T follicular helper cell (primary cell): ENCODE results near the gene PRXL2C.
"Not testable (repeated sequence)": the region's sequence is repeated elsewhere in the genome, so short reads cannot be mapped to it uniquely, and the experiment has no call there.

Source experiments
- DNase-seq: peaks from one replicate; pipeline ENCODE4 v3.0.0-alpha.2; 2020; ENCODE audit warnings: low read depth

Gene PRXL2C

DNA sequence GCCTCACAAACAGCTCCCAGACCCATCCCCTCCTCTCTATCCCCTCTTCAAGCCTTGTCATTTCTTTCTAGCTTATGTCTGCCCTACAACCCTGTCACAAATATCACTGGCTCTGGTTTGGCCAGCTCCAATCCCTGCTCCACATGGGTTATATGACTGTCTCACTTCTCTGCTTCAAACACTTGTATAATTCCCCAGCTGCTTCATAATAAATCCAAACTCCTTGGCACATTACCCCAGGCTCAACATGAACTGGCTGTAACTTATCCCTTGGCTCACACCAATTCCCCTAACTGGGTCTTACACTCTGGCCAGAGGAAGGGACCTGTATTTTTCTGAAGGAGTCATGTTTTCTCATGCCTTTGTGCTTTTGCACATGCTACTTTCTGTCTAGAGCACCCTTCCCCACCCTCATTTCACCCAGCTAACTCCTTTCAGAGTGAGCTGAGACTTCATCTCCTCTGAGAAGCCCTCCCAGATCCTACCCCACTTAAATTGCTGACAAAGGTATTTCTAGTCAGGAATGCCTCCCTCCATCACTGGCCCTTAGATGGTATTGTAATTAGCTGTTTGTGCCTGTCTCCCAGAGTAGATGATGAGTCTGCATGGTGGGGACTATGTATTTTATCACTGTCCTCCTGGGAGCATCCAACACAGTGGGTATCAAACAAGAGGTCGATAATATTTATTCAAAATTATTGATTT, 5.3 kb downstream of the PRXL2C start:
- no peak for DNase-seq

DNA sequence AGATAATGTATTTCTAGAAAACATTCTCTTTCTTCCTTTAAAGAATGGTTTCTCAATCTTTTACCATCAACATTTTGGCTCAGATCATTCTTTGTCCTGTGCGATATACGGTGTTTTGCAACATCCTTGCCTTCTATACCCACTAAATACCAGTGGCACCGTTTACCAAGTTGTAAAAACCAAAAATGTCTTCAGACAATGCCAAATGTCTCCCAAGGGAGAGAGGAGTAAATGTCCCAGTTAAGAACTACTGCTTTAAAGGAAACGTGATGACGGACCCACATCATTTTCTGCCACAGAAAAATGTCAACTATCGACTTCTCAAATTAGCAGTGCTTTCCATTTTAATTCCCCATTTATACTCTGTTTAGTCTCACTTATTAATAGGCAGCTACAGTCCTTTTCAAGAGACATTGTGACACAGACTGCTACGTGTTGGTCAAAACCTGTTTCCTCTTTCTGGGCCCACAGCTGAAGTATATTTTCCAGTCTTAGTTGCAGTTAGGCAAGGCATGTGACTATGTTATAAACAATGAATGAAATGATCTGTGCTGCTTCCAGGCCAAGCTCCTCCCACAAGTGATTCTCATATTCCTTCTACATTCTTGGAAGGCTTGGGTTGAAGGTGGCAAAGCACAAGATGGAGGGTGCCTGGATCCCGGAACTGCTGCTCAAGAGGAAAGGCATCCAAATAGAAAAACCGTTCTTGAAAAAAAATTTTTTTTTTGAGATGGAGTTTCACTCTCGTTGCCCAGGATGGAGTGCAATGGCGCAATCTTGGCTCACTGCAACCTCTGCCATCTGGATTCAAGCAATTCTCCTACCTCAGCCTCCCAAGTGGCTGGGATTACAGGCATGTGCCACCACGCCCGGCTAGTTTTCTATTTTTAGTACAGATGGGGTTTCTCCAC, 8.8 kb downstream of the PRXL2C start:
- no peak for DNase-seq

DNA sequence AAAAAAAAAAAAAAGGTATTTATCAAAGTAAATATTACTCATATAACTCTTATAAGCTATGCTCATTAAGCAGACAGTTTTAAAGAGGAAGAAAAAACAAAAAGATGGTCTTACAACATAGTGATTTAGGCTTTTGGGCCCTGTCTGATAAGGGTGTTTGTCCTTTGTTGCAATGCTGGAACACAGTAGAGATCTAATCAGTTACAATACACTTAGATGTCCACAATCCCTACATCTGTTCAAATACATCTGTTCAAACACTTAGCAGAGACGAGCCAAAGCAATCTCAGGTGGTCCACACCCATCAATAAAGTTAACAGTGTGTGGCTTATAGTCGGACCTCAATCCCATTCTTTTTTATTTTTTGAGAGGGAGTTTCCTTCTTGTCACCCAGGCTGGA, 11.0 kb downstream of the PRXL2C start:
- no peak for DNase-seq

DNA sequence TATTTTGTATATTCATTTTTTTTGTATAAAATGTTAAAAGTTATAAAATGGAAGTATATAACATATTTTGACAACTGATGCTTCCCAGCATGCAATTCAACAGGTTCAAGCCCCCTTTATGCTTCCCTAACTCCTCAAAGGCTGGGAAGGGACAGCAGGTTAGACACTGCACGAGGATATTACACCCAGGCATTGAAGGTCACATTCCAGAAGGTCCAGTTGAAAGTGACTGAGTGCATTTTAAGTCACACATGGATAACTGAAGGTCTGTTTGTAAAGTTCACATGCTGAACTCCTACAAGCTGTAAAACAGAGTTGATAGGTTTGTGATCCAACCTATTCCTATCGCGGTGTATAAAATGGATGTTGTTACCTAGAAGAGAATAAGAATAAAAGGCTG, 13.6 kb downstream of the PRXL2C start:
- no peak for DNase-seq

DNA sequence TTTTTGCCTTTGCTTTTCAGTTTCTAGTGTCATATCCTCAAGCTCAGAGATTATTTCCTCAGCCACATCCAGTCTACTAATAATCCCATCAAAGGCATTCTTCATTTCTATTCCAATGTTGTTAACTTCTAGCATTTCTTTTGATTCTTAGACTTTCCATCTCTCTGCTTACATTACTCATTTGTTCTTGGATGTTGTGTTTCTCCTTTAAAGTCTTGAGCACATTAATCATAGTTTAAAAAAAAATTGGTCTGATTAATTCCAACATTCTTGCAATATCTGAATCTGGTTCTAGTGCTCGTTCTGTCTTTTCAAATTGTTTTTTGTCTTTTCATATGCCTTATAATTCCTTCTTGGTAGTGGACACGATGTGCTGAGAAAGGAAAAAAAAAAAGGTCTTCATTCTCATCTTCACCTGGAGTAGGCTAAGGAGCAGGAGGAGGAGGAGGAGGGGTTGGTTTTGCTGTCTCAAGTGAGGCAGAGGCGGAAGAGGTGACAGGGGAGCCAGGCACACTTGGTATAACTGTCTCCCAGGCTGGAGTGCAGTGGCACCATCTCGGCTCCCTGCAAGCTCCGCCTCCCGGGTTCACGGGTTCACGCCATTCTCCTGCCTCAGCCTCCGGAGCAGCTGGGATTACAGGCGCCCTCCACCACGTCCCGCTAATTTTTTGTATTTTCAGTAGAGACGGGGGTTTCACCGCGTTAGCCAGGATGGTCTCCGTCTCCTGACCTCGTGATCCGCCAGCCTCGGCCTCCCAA, 16.3 kb downstream of the PRXL2C start:
- no peak for DNase-seq

DNA sequence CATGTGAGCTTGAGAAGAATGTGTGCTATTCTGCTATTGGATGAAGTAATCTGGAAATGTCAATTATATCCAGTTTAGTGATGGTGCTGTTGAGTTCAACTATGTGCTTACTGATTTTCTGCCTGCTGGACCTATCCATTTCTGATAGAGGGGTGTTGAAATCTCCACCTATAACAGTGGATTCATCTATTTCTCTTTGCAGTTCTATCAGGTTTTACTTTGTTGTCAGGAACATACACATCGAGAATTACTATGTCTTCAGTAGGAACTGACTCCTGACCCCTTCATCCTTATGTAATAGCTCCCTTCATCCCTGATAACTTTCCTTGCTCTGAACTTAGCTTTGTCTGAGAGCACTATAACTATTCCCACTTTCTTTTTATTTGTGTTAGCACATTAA, 18.7 kb downstream of the PRXL2C start:
- no peak for DNase-seq

DNA sequence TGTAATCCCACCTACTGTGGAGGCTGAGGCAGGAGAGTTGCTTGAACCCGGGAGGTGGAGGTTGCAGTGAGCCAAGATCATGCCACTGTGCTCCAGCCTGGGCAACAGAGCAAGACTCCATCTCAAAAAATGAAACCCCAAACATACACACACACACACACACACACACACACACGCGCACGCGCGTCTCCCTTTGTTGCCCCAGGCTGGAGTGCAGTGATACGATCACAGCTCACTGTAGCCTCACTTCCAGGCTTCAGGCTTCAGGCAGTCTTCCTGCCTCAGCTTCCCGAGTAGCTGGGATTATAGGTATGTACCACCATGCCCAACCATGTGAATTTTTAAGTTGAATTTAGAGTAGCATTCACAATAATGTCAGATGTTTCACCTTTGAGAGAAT, 21.5 kb downstream of the PRXL2C start:
- not testable (repeated sequence) for DNase-seq

DNA sequence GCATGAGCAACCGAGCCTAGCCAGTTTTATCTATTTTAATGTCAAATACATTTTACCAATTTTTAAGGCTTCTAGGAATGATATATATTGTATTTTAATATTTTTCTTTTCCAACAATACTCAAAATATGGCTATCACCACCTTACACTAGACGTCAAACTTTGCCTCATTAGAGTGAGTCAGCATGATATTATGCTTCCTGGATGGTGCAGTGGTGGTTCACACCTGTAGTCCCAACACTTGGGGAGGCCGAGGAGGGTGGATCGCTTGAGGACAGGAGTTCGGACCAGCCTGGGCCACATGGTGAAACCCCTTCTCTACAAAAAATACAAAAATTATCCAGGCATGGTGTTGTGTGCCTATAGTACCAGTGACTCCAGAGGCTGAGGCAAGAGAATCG, 28.2 kb downstream of the PRXL2C start:
- no peak for DNase-seq

DNA sequence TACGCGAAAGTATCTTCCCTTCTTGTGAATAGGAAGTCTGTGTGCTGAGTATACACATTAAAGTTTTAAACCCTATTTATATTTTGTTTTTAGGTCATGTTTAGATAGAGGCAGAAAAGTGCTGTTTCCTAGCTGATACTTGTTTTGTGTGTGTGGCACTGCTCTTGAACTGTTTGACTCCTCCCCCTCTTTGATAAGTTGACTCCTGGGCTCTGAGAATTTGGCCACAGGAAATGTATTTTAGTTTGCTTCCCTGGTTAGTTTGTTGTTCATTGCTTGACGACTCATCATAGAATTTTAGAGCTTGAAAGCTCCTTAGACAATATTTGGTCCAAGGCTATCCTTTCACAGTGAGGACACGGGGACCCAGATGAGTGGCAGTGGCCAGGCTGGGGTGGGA, 33.5 kb downstream of the PRXL2C start:
- DNase-seq, result no peak

DNA sequence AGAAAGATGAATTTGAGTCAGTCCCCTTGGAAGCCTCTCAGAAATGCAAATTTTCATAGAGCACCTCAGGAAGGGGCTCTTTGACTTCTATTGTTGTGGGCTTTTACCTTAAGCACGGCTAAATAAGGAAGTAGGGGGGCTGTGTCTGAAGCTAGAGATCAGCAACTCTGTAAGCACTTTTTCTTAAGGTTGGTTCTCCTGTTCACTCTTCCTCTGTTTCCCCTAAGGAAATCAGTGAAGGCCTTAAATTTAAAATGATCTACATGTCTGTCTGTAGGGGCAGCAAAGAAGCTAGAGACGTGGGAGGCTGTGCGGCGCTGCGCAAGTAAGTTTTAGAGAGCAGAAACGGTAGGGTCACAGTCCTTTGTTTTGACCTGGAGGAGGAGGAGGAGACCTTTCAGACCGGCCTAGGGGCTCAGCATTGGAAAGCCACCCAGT, 34.3 kb downstream of the PRXL2C start:
- DNase-seq, result no peak

DNA sequence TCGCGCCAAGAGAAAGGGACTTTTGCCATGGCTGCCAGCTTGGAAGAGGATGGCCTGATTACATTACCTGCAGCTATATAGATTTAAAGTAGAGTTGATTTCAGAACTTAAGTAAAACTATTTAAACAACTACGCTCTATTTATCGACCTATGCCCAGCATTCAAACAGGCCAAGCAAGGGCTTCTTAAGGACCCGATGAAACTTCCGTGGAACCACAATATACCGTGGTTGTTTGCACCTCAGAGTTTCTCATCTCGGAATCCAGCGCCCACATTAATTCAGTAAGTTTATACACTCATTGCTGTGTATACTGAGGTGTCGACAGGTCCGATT, 35.0 kb downstream of the PRXL2C start:
- no peak for DNase-seq

DNA sequence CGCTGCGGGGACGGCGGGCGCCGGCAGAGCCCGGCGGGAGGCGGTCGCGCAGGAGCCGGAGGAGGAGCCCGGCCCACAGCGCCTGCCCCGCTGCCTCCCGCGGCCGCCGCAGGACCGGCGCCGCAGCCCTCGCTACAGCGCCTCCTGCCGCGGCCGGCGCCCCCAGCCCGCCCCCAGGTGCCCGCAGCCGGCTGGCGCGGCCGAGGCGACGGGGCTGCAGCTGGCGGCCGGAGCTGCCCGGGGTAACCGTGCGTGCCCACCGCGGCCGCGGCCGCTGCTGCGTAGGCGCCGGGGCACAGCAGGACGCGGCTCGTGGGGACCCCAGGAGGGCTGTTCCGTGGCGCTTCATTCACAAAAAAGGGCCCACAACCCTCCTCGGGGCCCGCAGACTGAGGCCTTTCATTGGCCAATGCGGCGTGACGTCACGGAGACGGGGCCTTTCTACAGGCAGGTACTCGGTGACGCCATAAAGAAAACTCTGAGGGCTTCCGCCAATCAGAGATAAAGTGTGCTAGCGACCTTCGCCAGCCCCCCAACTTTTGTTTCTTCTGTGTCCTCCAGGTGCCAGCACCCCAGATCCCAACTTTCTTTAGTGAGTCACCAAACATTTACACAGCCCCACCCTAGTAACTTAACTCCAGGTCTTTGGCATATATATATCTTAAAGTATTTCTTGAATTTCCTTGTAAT, 35.5 kb downstream of the PRXL2C start, which contains the start of gene CDC14B:
CDC14B (minus strand) TSS at position 353 of the 690 bp plus-strand sequence. CDS start 465 bp downstream, outside the sequence.
- peak; percentile 63 for DNase-seq

DNA sequence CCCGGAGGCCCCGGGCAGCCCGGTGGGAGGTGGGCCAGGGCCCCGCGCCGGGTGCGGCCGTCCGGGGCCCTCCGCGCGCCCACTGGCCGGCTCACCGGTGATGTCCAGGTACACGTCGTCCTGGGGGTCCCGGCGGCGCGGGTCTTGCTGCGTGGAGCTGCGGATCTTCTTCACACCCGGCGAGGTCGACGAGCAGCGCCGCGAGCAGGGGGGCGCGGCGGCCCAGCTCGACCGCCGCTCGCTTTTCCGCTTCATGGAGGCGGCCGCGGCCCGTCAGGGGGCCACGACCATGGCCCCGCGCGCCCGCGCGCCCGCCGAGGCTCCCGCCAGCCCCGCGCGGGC, 36.0 kb downstream of the PRXL2C start:
- DNase-seq, result no peak

DNA sequence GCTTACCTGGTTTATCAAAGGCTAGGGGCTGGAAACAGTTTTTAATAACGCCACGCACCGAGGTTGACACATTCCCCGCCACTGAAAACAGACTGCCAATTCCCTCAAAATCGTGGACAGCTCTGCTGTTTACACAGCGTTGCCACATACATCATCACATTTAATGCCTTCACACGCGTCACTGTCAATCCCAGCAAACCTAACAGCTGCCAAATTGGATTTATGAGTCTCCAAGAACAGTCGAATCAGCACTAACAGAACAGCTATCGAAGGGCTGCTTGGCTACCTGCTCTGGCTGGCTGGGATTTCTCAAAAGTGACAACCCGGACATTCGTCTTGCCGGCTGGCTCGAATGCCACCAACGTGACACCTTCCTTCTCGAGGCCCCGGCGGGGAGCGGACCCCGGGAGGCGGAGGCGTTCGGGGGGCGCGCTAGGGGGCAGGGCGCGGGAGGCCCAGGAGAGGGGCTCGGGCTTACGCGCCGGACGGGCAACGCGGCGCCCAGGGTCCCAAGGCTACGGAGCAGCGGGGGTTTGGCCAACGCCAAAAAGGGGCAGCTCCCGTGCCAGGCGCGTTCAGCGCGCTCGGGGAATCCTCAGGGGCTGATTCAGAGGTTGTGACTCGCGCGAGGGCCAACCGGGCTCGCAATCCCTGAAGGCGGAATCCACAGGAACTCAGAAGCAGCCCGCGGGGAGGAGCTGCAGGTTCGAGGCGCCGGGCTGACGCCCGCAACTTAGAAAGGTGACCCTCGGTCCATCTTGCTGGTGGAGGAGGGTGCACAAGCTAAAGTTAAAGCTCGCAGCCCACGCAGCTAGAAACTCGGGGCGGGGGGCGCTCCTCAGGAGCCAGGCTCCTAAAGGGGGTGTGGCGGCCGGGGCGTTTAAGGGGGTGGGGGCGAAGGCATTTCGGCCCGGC, 36.7 kb downstream of the PRXL2C start:
- DNase-seq, result no peak

DNA sequence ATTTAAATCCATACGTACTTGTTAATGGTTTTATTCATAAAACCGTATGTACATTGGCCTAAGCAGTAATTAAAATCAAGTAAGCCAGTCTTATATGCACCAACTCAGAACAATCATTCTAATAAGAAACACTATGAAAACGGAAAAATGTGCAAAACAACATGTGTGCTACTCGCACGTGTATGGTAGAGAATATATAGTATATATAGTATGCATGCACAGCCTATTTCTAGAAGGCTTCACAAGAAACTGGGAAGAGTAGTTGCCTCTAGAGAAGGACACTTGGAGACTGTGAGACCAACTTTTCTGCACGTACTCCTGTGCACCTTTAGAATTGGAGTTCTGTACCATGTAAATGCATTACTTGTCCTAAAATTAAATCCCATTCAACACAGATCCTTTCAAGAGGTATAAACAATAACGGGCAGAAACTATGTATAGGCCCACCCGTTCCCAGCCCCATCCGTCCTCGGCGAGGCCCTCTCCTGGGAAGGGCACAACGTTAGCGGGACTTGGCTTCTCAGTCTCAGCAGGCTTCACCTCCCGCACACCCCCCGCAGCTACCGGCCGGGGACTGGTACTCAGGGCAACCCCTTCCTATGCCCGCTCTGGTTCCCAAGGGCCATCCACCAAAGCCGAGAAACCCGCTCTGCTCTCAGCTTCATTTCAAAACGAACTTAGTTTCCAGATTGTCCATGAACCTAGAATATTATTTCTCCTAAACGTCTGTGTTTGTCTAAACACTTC, 37.5 kb downstream of the PRXL2C start:
- no peak for DNase-seq

DNA sequence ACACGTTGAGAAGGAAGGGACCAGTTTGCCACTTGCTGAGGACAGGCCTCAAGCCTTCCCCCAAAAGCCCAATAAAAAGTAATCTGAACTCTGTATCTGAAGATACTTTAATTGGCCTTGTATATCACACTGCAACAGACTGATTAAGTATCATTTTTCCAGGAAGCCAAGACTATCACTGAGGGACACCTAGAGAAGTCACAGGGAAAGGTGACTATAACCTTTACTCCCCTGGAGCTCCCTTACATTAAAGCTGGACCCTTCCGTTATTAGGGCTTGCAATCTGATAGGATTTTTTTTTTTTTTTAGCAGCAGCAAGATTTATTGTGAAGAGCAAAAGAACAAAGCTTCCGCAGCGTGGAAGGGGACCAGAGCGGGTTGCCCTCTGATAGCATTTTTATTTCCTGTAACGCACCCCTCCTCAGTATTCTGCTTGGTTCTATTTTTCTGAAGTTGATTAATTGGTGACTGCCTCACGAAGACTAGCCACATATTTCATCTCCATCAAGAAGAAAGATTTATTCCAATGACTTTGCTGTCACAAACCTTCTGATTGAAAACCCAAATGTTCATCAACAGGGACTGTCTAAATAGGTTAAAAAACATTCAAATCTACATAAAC, 38.2 kb downstream of the PRXL2C start:
- DNase-seq, result no peak

DNA sequence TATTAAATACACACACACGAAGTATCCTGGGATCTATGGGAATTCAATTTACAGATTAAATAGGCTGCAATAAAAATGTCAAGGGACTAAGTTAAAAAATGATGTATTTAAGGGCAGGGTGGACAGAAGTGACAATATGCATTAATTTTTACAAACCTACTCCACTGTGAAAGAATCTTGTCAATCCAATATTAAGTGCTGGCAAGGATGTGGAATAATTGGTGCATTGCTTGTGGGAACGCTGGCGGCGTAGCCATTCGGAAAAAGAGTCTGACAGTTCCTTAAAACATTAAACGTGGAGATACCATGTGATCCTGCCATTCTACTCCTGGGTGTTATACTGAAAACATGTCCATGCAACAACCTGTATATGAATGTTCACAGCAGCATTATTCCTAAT, 39.7 kb downstream of the PRXL2C start:
- DNase-seq, result no peak

DNA sequence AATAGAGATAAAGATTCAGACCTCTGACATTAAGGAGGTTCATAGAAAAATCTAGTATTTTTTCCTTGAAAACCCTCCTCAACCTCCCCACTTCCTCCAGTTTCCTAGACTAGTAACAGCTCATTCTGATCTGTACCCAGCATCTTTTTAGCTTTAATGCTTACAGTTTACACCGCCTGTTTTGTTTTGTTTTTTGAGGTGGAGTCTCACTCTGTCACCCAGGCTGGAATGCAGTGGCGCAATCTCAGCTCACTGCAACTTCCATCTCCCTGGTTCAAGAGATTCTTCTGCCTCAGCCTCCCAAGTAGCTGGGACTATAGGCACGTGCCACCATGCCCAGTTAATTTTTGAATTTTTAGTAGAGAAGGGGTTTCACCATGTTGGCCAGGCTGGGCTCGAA, 40.5 kb downstream of the PRXL2C start:
- DNase-seq, result not testable (repeated sequence)

DNA sequence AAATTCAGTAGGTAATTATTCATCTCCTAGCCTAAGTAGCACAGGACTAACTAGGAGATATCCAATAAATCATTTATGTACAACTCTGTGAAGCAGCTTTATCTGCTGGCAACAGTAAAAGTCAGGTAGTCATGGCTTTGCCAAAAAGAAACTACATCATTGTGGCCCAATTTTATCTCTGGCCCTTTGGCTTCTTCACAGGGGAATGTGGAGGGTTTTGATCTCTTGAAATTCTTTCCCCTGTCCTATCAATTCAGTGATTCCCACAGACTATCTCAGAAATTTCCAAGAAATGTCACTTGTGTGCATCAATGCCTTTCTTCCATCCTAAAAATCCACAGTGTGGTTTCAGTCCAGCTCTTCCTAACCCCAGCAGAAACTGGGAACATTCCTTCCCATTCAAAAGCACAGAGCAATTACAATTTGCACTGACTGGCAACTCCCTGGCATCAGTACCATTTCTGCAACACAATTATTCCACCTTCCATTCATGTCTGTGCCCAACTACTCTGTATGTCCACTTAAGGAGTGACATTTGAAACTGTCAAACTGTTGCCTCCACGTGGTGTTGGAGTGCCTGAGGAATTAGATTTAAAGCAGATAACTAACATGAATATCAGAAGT, 42.0 kb downstream of the PRXL2C start:
- DNase-seq, result no peak
